GM12872 (cell line): ENCODE measurements around the gene TMC4.
A peak's percentile ranks its signal among the peaks of the same experiment; 100 is the strongest.

Experiments
- CTCF ChIP-seq: IDR thresholded peaks from 3 replicates; pipeline ENCODE4 v1.5.1; 2011; ENCODE audit warnings: low read depth, mild to moderate bottlenecking, low read length, moderate library complexity; ENCODE audit not compliant: insufficient read depth

TMC4 gene

GRCh38 chr19:54172471-54173358 is at the start of gene TMC4:
TSS of gene TMC4 (minus strand) at chr19:54173160. CDS start at chr19:54173117, 43 bp downstream.
- 0 out of 3 replicates have a peak, but pooled peaks have one; percentile 16 for TF ChIP-seq CTCF

GRCh38 chr19:54218960-54219661 is 46.2 kb upstream of the TMC4 start:
- TF ChIP-seq CTCF, result no peak

- no peak for TF ChIP-seq CTCF
Measured at GRCh38 chr19:54218259-54218658, 45.3 kb upstream of the TMC4 start.

- no peak for TF ChIP-seq CTCF
Measured at GRCh38 chr19:54216869-54217268, 43.9 kb upstream of the TMC4 start.

GRCh38 chr19:54211235-54211634 is 38.3 kb upstream of the TMC4 start:
- TF ChIP-seq CTCF, result no peak

- TF ChIP-seq CTCF, result no peak
Measured at GRCh38 chr19:54209811-54210494, 37.0 kb upstream of the TMC4 start.

GRCh38 chr19:54209058-54209810 is 36.3 kb upstream of the TMC4 start:
- no peak for TF ChIP-seq CTCF
